ENCODE data around the gene KLHL29. TPM values are rescaled to one million over a fixed set of nuclear protein-coding genes. Genes with fewer than 3 reads are reported as not detected.

KLHL29 gene
- total RNA-seq, 1 donor from 2014 or later = 8.0 TPM

DNA sequence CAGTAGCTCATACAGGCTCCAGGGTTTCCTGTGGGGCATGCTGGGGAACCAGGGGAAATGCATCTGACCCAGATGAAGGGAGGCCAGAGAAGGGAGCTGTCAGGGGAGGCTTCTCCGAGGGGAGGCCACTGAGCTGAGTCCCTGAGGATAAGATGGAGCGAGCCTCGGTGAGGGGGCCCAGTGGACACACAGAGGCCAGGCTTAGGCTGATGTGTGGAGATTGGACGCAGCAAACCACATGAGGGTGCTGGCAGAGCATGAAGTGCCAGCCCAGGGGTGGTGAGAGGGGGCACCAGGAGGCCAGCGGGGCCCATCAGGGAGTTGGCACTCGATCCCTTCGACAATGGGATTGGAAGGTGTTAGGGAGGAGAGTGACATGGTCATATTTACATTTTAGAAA, 235.0 kb downstream of the KLHL29 start:
- peaks cover 3% of the 10 kb centered on the region for H3K36me3 Mint-ChIP-seq (ENCODE audit: low read depth)
- peak; percentile 68 for DNase-seq (ENCODE audit: low spot score)
- TF ChIP-seq CTCF (IDR thresholded peaks at IDR 0.05) = no peak
- H3K27ac Mint-ChIP-seq (ENCODE audit: unreplicated experiment) = no peak overlapping the region
- no peaks in the 10 kb centered on the region for H3K27me3 Mint-ChIP-seq (ENCODE audit: low read depth)
- H3K9me3 Mint-ChIP-seq (ENCODE audit: low read depth) = peaks cover 3% of the 10 kb centered on the region
- H3K4me3 Mint-ChIP-seq (ENCODE audit: unreplicated experiment) = no peak overlapping the region
- H3K4me1 Mint-ChIP-seq (ENCODE audit: low read depth) = peaks cover 49% of the 10 kb centered on the region

GRCh38 chr2:23620841-23621341, 235.9 kb downstream of the KLHL29 start:
- Mint-ChIP-seq H3K9me3 (ENCODE audit: low read depth) (peaks cover 3% of the 10 kb centered on the region), H3K4me3 (ENCODE audit: unreplicated experiment) (no peak overlapping the region), H3K36me3 (ENCODE audit: low read depth) (peaks cover 3% of the 10 kb centered on the region), H3K27me3 (ENCODE audit: low read depth) (no peaks in the 10 kb centered on the region), H3K27ac (ENCODE audit: unreplicated experiment) (no peak overlapping the region), H3K4me1 (ENCODE audit: low read depth) (peaks cover 49% of the 10 kb centered on the region)
- DNase-seq (ENCODE audit: low spot score) = peak; percentile 88
- no peak for TF ChIP-seq CTCF (IDR thresholded peaks at IDR 0.05)

- peaks cover 3% of the 10 kb centered on the region for H3K9me3 Mint-ChIP-seq (ENCODE audit: low read depth)
- peak; percentile 47 for DNase-seq (ENCODE audit: low spot score)
Measured at GRCh38 chr2:23621616-23622015, 236.6 kb downstream of the KLHL29 start.

DNA sequence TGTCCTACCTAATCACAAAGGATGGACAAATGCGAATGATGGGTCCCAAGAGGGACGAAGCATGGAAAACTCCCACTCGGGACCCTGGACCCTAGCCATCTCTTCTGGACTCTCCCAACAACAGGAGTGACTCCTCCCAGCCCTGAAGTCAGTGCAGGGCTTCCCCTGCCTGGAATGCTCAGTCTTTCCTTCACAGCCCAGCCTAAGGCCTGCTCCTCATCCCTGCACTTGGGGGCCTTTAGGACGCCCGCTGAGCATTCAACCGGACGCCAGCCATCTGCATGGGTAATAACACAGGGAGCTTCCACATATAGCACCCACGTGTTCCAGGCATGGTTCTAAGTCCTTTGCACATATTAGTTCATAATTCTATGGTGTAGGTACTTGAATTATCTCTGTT, 237.5 kb downstream of the KLHL29 start:
- TF ChIP-seq CTCF (IDR thresholded peaks at IDR 0.05) = no peak
- H3K4me1 Mint-ChIP-seq (ENCODE audit: low read depth) = peaks cover 38% of the 10 kb centered on the region
- peak; percentile 49 for DNase-seq (ENCODE audit: low spot score)
- no peaks in the 10 kb centered on the region for H3K27me3 Mint-ChIP-seq (ENCODE audit: low read depth)
- no peak overlapping the region for H3K4me3 Mint-ChIP-seq (ENCODE audit: unreplicated experiment)
- peaks cover 3% of the 10 kb centered on the region for H3K36me3 Mint-ChIP-seq (ENCODE audit: low read depth)
- H3K27ac Mint-ChIP-seq (ENCODE audit: unreplicated experiment) = no peak overlapping the region
- H3K9me3 Mint-ChIP-seq (ENCODE audit: low read depth) = peaks cover 3% of the 10 kb centered on the region

More at GRCh38 chr2:23621616-23622015, 236.6 kb downstream of the KLHL29 start:
- Mint-ChIP-seq H3K27me3 (ENCODE audit: low read depth) (no peaks in the 10 kb centered on the region), H3K4me3 (ENCODE audit: unreplicated experiment) (no peak overlapping the region), H3K27ac (ENCODE audit: unreplicated experiment) (no peak overlapping the region), H3K4me1 (ENCODE audit: low read depth) (peaks cover 46% of the 10 kb centered on the region), H3K36me3 (ENCODE audit: low read depth) (peaks cover 3% of the 10 kb centered on the region)
- no peak for TF ChIP-seq CTCF (IDR thresholded peaks at IDR 0.05)

GRCh38 chr2:23622966-23623675, 238.1 kb downstream of the KLHL29 start:
- Mint-ChIP-seq H3K27ac (ENCODE audit: unreplicated experiment) (no peak overlapping the region), H3K9me3 (ENCODE audit: low read depth) (peaks cover 3% of the 10 kb centered on the region), H3K27me3 (ENCODE audit: low read depth) (no peaks in the 10 kb centered on the region), H3K4me3 (ENCODE audit: unreplicated experiment) (no peak overlapping the region), H3K4me1 (ENCODE audit: low read depth) (peaks cover 31% of the 10 kb centered on the region), H3K36me3 (ENCODE audit: low read depth) (peaks cover 4% of the 10 kb centered on the region)
- peak; percentile 68 for DNase-seq (ENCODE audit: low spot score)
- TF ChIP-seq CTCF (IDR thresholded peaks at IDR 0.05) = no peak

Measured in chondrocyte (in vitro differentiated cells).